Keratinocyte (primary cell): ENCODE data around the gene PRKAA1. TPM values are rescaled to one million over a fixed set of nuclear protein-coding genes. Genes with fewer than 3 reads are reported as not detected.

Experiments used
- DNase-seq: peaks from one replicate; pipeline ENCODE4 v3.0.0-alpha.2; 2011; ENCODE audit warnings: low read depth, missing footprints, low spot score
- FAIRE-seq: peaks from 2 replicates; lab custom pipeline; 2011; peaks lifted over from hg19 to GRCh38; lab: Jason Lieb, UNC
- H2AFZ ChIP-seq: 2 replicates; pipeline ENCODE4 v1.6.0; 2012; ENCODE audit warnings: low read length, control low read depth, inconsistent platforms; ENCODE audit not compliant: control insufficient read depth
- H3K27ac ChIP-seq: 2 replicates; pipeline ENCODE4 v1.5.1; 2011; ENCODE audit warnings: low read length; ENCODE audit not compliant: control insufficient read depth, insufficient read depth
- H3K27me3 ChIP-seq: 3 replicates; pipeline ENCODE4 v1.6.0; 2011; ENCODE audit warnings: low read length; ENCODE audit not compliant: control insufficient read depth, insufficient read depth; ENCODE audit errors: extremely low read depth
- H3K36me3 ChIP-seq, 2 experiments: 2 replicates in 1 of 2; 3 replicates in 1 of 2; pipeline ENCODE4 v1.5.1; 2011; ENCODE audit warnings: low read length in 2 of 2, mild to moderate bottlenecking in 1 of 2; ENCODE audit not compliant: control insufficient read depth in 2 of 2, insufficient read depth in 2 of 2; ENCODE audit errors: extremely low read depth in 1 of 2
- H3K4me1 ChIP-seq: 3 replicates; pipeline ENCODE4 v1.5.1; 2011; ENCODE audit warnings: low read length; ENCODE audit not compliant: control insufficient read depth, insufficient read depth; ENCODE audit errors: extremely low read depth
- H3K4me2 ChIP-seq: 3 replicates; pipeline ENCODE4 v1.6.0; 2011; ENCODE audit warnings: low read depth, low read length; ENCODE audit not compliant: control insufficient read depth, insufficient read depth; ENCODE audit errors: extremely low read depth
- H3K4me3 ChIP-seq, 3 experiments: fragments of 200-600 bp in 1 of 3; sonication (generic) in 1 of 3; 2 replicates in 2 of 3; 3 replicates in 1 of 3; pipeline ENCODE4 v1.5.1; 2011 to 2016; ENCODE audit warnings: low read length in 3 of 3, mild to moderate bottlenecking in 3 of 3, control low read depth in 2 of 3, inconsistent platforms in 1 of 3, low read depth in 1 of 3, mixed read lengths in 1 of 3, mixed run types in 1 of 3, moderate library complexity in 1 of 3; ENCODE audit not compliant: control insufficient read depth in 2 of 3, insufficient read depth in 2 of 3; ENCODE audit errors: extremely low read depth in 1 of 3
- H3K79me2 ChIP-seq: 2 replicates; pipeline ENCODE4 v1.6.0; 2012; ENCODE audit warnings: low read length; ENCODE audit not compliant: control insufficient read depth, insufficient read depth
- H3K9ac ChIP-seq: 3 replicates; pipeline ENCODE4 v1.6.0; 2011; ENCODE audit warnings: low read length; ENCODE audit not compliant: control insufficient read depth, insufficient read depth; ENCODE audit errors: extremely low read depth
- H3K9me1 ChIP-seq: 3 replicates; pipeline ENCODE4 v1.6.0; 2011; ENCODE audit warnings: low read length; ENCODE audit not compliant: control insufficient read depth, insufficient read depth; ENCODE audit errors: extremely low read depth
- H3K9me3 ChIP-seq: 2 replicates; pipeline ENCODE4 v1.5.1; 2012; ENCODE audit warnings: low read depth, low read length; ENCODE audit not compliant: control insufficient read depth
- H4K20me1 ChIP-seq: 3 replicates; pipeline ENCODE4 v1.6.0; 2011; ENCODE audit warnings: low read length; ENCODE audit not compliant: control insufficient read depth, insufficient read depth; ENCODE audit errors: extremely low read depth
- EZH2 ChIP-seq: IDR thresholded peaks from one replicate; pipeline ENCODE4 v1.6.1; 2012; ENCODE audit warnings: inconsistent platforms, mild to moderate bottlenecking, low read length, moderate library complexity
- dilution Hi-C: fragments of 300-500 bp; cut with MboI; formaldehyde crosslinking; loops from one replicate; pipeline ENCODE4 v1.7.0; 2020; ENCODE audit warnings: low sequenced_read_pairs; ENCODE audit not compliant: extremely low pct_ligation_motif_present
- polyA plus RNA-seq, 5 experiments: library from polyadenylated mRNA; depleted of rRNA in 3 of 5; stranded (reverse) in 3 of 5; stranded (forward) in 1 of 5; unstranded in 1 of 5; fragments of >200 nt; gene quantifications; 1 replicate in 1 of 5; 2 replicates in 3 of 5; 3 replicates in 1 of 5; pipeline versions ENCODE4 v1.2.1 to v1.2.3, GENCODE V29; 2011 to 2012; ENCODE audit warnings: missing spikeins in 2 of 5, low read depth in 1 of 5, low replicate concordance in 1 of 5
- TF ChIP-seq, protein P1 (sequence below), 3 experiments: IDR thresholded peaks in 1 of 3; conservative IDR thresholded peaks in 1 of 3; optimal IDR thresholded peaks in 1 of 3; 2 replicates in 2 of 3; 3 replicates in 1 of 3; pipeline versions ENCODE3 to v1.5.1; 2011; ENCODE audit warnings: low read length in 3 of 3, mild to moderate bottlenecking in 3 of 3, moderate library complexity in 2 of 3, control low read depth in 1 of 3, inconsistent platforms in 1 of 3; ENCODE audit not compliant: insufficient read depth in 2 of 3; ENCODE audit errors: extremely low read depth in 1 of 3

PRKAA1 gene
- polyA plus RNA-seq, 1 donor (not counting 4 experiments of a cell fraction or from before 2014, with no cell fraction given): 59.3 TPM

DNA sequence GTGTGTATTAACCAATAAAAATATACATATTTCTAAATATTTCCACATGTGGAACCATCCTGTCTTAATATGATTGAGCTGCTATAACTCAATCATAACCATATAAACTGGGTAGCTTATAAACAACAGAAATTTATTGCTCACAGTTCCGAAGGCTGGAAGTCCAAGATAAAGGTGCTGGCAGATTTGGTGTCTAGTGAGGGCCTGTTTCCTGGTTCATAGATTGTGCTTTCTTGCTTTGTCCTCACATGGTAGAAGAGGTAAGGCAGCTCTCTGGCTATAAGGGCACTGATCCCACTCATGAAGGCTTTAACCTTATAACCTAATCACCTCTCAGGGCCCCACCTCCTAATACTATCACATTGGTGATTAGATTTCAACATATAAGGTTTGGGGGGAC, 14.0 kb upstream of the PRKAA1 start:
- Histone ChIP-seq H3K4me3 (no peak overlapping the region), H3K79me2 (no peaks in the 10 kb centered on the region), H4K20me1 (no peaks in the 10 kb centered on the region), H3K9me1 (no peaks in the 10 kb centered on the region), H3K4me2 (no peak overlapping the region), H3K27ac (no peak overlapping the region), H3K36me3 (no peaks in the 10 kb centered on the region), H2AFZ (no peak overlapping the region), H3K4me1 (peaks cover 8% of the 10 kb centered on the region), H3K9ac (no peak overlapping the region), H3K9me3 (no peaks in the 10 kb centered on the region), H3K27me3 (no peaks in the 10 kb centered on the region)
- no peak for DNase-seq
- no peak for FAIRE-seq
- TF ChIP-seq, protein P1, sequence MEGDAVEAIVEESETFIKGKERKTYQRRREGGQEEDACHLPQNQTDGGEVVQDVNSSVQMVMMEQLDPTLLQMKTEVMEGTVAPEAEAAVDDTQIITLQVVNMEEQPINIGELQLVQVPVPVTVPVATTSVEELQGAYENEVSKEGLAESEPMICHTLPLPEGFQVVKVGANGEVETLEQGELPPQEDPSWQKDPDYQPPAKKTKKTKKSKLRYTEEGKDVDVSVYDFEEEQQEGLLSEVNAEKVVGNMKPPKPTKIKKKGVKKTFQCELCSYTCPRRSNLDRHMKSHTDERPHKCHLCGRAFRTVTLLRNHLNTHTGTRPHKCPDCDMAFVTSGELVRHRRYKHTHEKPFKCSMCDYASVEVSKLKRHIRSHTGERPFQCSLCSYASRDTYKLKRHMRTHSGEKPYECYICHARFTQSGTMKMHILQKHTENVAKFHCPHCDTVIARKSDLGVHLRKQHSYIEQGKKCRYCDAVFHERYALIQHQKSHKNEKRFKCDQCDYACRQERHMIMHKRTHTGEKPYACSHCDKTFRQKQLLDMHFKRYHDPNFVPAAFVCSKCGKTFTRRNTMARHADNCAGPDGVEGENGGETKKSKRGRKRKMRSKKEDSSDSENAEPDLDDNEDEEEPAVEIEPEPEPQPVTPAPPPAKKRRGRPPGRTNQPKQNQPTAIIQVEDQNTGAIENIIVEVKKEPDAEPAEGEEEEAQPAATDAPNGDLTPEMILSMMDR (optimal IDR thresholded peaks at IDR 0.05 in 1 of 3, IDR thresholded peaks at IDR 0.05 in 1 of 3, conservative IDR thresholded peaks at IDR 0.05 in 1 of 3; ENCODE audit: extremely low read depth in 1 of 3, insufficient read depth in 2 of 3, low read length in 3 of 3): no peak
- no peak for TF ChIP-seq EZH2
- dilution Hi-C loops: no loop called here

DNA sequence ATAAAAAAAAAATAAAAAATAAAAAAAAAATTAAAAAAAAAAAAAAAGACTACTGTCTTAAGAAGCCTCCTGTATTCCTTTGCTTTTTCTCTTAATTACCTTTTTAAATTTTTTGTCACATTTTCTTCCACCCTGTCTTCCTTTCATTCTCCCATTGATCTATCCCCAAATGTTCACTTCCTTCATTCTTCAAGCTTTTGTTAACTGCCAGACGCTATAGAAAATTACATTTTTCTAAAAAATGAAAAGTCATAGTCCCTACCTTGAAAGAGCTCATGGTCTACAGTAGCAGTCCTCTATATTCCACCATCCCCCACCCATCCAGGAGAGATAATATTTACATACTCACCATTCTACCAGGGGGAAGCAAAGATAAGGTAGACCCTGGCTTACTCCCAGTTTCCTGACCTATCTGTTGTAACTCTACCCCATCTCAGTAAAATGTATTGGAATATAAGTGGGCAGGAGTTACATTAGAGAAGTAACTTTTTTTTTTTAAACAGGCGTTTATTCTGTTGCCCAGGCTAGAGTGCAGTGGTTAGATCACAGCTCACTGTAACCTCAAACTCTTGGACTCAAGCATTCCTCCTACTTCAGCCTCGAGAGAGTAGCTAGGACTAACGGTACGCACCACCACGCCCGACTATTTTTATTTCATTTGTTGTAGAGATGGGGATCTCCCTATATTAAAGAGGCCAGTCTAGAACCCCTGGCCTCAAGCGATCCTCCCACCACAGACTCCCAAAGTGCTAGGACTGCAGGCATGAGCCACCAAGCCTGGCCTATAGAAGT, 3.8 kb upstream of the PRKAA1 start:
- no peak overlapping the region for H2AFZ ChIP-seq
- no peaks in the 10 kb centered on the region for H3K36me3 ChIP-seq
- DNase-seq (no peak), FAIRE-seq (no peak)
- no peaks in the 10 kb centered on the region for H3K9me1 ChIP-seq
- H4K20me1 ChIP-seq: no peaks in the 10 kb centered on the region
- no peaks in the 10 kb centered on the region for H3K27me3 ChIP-seq
- H3K9me3 ChIP-seq: no peaks in the 10 kb centered on the region
- H3K79me2 ChIP-seq: peaks cover 6% of the 10 kb centered on the region
- no peak overlapping the region for H3K4me2 ChIP-seq
- no peak overlapping the region for H3K9ac ChIP-seq
- no peak overlapping the region for H3K27ac ChIP-seq
- dilution Hi-C loops: no loop called here
- H3K4me3 ChIP-seq: no peak overlapping the region
- TF ChIP-seq, protein P1 (optimal IDR thresholded peaks at IDR 0.05 in 1 of 3, IDR thresholded peaks at IDR 0.05 in 1 of 3, conservative IDR thresholded peaks at IDR 0.05 in 1 of 3; ENCODE audit: extremely low read depth in 1 of 3, insufficient read depth in 2 of 3, low read length in 3 of 3): no peak
- TF ChIP-seq EZH2: no peak
- peaks cover 6% of the 10 kb centered on the region for H3K4me1 ChIP-seq
